ENCODE results near the gene LRRC4C.

Gene LRRC4C

GRCh38 chr11:40508303-40508702 lies 951.1 kb downstream of the LRRC4C start:
- TF ChIP-seq FOXM1 (IDR thresholded peaks at IDR 0.05; ENCODE audit: borderline replicate concordance, low read depth) (no peak), MAX (IDR thresholded peaks at IDR 0.05) (no peak), TCF12 (IDR thresholded peaks at IDR 0.05; ENCODE audit: low read depth) (no peak), CEBPB (IDR thresholded peaks at IDR 0.05) (no peak), TEAD4 (IDR thresholded peaks at IDR 0.05) (no peak), YY1 (IDR thresholded peaks at IDR 0.05; ENCODE audit: low read depth) (no peak), RAD21 (IDR thresholded peaks at IDR 0.05; ENCODE audit: low read depth) (no peak), REST (IDR thresholded peaks at IDR 0.05; ENCODE audit: low read depth) (no peak), CREB1 (IDR thresholded peaks at IDR 0.05; ENCODE audit: low read depth) (no peak), ZBTB7A (IDR thresholded peaks at IDR 0.05; ENCODE audit: low read depth) (no peak), USF1 (IDR thresholded peaks at IDR 0.05) (no peak), EP300 (IDR thresholded peaks at IDR 0.05; ENCODE audit: borderline replicate concordance) (no peak)

- no peak for TF ChIP-seq REST (IDR thresholded peaks at IDR 0.05; ENCODE audit: low read depth)
- no peak for TF ChIP-seq NFIC (IDR thresholded peaks at IDR 0.05)
- TF ChIP-seq CREB1 (IDR thresholded peaks at IDR 0.05; ENCODE audit: low read depth): no peak
- TF ChIP-seq RAD21 (IDR thresholded peaks at IDR 0.05; ENCODE audit: low read depth): no peak
- no peak for TF ChIP-seq TEAD4 (IDR thresholded peaks at IDR 0.05)
- no peak for TF ChIP-seq YY1 (IDR thresholded peaks at IDR 0.05; ENCODE audit: low read depth)
- TF ChIP-seq USF1 (IDR thresholded peaks at IDR 0.05): no peak
- TF ChIP-seq TAF1 (IDR thresholded peaks at IDR 0.05; ENCODE audit: low read depth): no peak
- TF ChIP-seq EGR1 (IDR thresholded peaks at IDR 0.05): no peak
- TF ChIP-seq EP300 (IDR thresholded peaks at IDR 0.05; ENCODE audit: borderline replicate concordance): no peak
- no peak for TF ChIP-seq MAX (IDR thresholded peaks at IDR 0.05)
- no peak for TF ChIP-seq FOXM1 (IDR thresholded peaks at IDR 0.05; ENCODE audit: borderline replicate concordance, low read depth)
- no peak for TF ChIP-seq CEBPB (IDR thresholded peaks at IDR 0.05)
- no peak for TF ChIP-seq ZBTB7A (IDR thresholded peaks at IDR 0.05; ENCODE audit: low read depth)
- no peak for TF ChIP-seq TCF12 (IDR thresholded peaks at IDR 0.05; ENCODE audit: low read depth)
Measured at GRCh38 chr11:40506226-40506625, 953.2 kb downstream of the LRRC4C start.

GRCh38 chr11:40491341-40491740 lies 968.1 kb downstream of the LRRC4C start:
- no peak for TF ChIP-seq MAX (IDR thresholded peaks at IDR 0.05)
- TF ChIP-seq EP300 (IDR thresholded peaks at IDR 0.05; ENCODE audit: borderline replicate concordance): no peak
- TF ChIP-seq FOXM1 (IDR thresholded peaks at IDR 0.05; ENCODE audit: borderline replicate concordance, low read depth): no peak

GRCh38 chr11:40467771-40468170 lies 991.7 kb downstream of the LRRC4C start:
- TF ChIP-seq CEBPB (IDR thresholded peaks at IDR 0.05): no peak
- TF ChIP-seq RAD21 (IDR thresholded peaks at IDR 0.05; ENCODE audit: low read depth): no peak
- no peak for TF ChIP-seq MAX (IDR thresholded peaks at IDR 0.05)
- no peak for TF ChIP-seq EGR1 (IDR thresholded peaks at IDR 0.05)
- TF ChIP-seq USF1 (IDR thresholded peaks at IDR 0.05): no peak
- no peak for TF ChIP-seq ZBTB7A (IDR thresholded peaks at IDR 0.05; ENCODE audit: low read depth)
- TF ChIP-seq TCF12 (IDR thresholded peaks at IDR 0.05; ENCODE audit: low read depth): no peak
- TF ChIP-seq TEAD4 (IDR thresholded peaks at IDR 0.05): no peak
- TF ChIP-seq FOXM1 (IDR thresholded peaks at IDR 0.05; ENCODE audit: borderline replicate concordance, low read depth): no peak
- TF ChIP-seq REST (IDR thresholded peaks at IDR 0.05; ENCODE audit: low read depth): no peak
- TF ChIP-seq CREB1 (IDR thresholded peaks at IDR 0.05; ENCODE audit: low read depth): no peak
- TF ChIP-seq EP300 (IDR thresholded peaks at IDR 0.05; ENCODE audit: borderline replicate concordance): no peak
